ENCODE data around the gene LMO1.

LMO1 gene

DNA sequence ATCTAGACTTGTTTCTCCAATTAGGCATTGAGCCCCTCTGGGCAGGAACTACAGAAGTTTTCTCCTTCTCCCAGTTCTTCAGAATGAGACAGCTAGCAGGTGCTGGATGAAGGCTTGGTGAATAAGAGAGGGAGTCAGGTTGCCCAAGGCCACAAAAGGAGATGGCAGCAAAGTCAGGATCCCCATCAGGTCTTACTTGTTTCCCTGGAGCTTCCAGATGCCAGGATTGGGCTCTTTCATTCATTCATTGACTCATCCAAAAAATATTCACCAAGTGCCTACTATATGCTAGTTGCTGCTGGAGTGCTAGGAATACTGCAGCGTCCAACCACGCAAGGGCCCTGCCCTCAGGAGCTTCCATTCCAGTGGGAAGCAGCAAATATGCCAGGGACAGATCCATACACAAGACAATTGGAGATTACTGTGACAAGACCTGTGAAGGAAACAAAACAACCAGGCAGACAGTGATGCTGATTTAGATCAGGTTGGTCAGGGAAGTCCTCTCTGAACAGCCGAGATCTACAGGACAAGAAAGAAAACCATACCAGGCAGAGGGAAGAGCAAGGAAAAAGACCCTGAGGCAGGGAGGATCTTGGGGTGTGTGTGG lies 24.6 kb upstream of the LMO1 start:
- no peak for DNase-seq (ENCODE audit: low read depth)

DNA sequence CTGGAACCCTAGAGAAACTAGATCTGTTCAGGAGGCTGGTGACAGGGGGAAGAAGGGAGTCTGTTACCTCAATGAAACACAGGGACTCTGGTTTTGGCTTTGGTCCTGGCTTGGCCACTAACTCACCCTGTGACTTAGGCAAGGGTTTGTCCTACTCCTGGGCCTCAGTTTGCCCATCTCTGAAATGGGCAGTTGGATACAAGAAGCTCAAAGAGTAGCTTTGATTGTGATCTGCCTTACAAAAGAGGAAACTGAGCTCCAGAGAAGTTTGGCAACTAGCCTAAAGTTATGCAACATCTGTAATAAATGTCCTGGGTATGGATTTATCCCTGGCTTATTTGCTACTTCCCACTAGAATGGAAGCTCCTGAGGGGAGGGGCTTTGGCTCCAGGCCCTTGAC lies 24.0 kb upstream of the LMO1 start:
- DNase-seq (ENCODE audit: low read depth): no peak

- no peak for DNase-seq (ENCODE audit: low read depth)
Measured at GRCh38 chr11:8287297-8287696, 23.6 kb upstream of the LMO1 start.

DNA sequence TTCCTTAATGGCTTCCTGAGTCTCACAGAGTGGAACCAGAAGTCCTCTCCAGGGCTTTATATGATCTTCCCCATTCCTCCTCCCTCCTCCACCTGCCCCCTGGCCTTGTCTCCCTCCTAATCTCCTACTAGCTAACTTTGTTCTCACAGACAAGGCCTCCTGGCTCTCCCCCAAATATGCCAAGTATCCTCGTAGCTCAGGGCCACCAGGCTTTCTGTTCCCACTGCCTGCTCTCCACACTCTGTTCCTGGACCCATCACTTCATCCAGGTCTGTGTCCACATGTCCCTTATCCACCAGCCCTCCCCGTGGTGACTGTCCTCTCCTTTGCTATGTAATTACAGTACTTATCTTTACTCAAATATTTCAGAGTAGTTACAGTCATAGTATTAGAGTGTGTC lies 23.2 kb upstream of the LMO1 start:
- no peak for DNase-seq (ENCODE audit: low read depth)

- DNase-seq (ENCODE audit: low read depth): no peak
Measured at GRCh38 chr11:8285796-8286195, 22.1 kb upstream of the LMO1 start.

DNA sequence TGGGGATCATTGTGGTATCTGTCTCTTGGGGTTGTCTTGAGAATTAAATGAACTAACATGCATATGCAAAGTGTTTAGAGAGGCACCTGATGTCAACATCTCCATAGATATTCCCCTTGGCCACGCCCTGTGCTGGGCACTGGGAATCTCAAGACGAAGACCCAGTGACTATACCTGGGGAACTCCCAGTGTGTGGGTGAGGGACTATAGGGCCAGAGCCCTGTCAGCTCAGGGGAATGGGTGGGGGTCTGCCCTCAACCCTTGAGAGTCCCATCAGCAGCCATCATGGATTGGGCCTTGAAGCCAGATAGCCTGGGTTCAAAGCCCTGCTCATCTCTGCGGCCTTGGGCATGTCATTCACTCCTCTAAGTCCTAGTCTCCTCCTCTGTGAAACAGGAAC lies 21.6 kb upstream of the LMO1 start:
- DNase-seq (ENCODE audit: low read depth): no peak

DNA sequence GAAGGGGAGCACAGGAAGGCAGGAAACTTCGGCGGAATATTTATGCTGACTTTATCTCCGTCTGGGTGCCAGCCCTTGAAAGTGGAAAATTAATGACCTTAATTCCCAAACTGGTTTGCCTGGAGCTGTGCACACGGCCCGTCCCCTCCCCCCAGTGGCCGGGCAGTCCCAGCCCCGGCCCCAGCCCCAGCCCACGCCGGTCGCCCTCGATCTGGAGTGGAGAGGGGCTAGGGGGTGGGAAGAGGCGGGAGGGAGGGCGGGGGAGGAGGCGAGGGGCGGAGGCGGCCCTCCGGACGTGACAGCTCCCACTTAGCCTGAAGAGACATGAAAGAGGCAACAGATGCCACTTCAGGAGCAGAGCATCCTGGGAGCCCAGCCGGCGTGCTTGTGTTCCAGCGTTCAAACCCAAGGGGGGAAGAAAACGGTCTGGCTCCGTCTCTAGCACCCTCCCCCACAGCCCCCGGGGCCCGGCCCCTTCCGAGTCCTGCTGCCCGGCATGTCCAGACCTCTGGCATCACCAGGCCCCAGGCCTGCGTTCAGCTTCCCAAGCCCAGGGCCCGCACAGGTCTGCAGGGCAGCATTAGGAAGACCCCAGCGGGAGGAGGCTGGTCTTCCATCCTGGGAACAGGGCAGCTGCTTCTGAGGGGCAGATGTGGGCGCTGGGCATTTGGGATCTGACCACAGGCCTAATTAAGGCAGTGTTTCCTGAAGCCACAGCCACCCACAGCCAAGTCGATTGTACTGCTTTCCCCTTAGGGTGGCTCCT lies 20.0 kb upstream of the LMO1 start:
- DNase-seq (ENCODE audit: low read depth): no peak

- DNase-seq (ENCODE audit: low read depth): no peak
Measured at GRCh38 chr11:8283100-8283464, 19.4 kb upstream of the LMO1 start.

DNA sequence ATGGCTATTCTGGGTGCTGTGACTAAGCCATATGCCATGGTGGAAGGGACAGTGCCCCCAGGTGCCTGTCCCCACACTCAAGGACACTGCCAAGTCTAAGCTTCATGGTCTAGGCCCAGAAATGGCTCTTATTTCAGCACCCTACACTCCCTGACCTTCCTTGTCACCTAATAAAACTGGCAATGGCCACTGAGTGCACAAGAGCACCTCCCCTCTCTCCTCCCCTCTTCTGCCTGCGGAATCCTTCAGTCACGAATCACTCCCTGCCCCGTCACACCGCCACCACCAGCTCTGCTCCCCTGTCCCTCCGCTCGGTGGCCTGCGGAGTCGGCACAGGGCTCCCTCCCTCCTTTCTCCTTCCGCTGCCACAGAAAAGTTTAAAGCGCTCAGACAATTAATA lies 19.0 kb upstream of the LMO1 start:
- DNase-seq (ENCODE audit: low read depth): no peak

DNA sequence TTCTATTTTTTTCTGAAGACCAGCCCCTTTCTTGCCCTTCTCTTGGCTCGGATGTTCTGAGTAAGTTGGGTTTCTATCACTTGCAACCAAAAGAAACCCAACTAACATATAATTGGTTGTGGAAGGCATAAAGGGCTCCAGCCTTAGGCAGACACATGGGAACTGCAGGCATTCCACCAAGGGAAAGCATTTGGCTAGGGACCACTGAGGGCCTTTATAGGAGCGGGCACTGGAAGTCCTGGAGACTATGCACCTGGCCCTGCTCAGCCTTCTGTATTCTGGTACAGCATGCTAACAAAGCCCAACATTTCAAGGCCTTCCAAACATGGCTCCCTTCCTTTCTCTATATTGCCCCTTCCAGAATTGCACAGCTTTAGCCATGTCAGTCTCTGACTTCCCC lies 17.6 kb upstream of the LMO1 start:
- DNase-seq (ENCODE audit: low read depth): no peak

DNA sequence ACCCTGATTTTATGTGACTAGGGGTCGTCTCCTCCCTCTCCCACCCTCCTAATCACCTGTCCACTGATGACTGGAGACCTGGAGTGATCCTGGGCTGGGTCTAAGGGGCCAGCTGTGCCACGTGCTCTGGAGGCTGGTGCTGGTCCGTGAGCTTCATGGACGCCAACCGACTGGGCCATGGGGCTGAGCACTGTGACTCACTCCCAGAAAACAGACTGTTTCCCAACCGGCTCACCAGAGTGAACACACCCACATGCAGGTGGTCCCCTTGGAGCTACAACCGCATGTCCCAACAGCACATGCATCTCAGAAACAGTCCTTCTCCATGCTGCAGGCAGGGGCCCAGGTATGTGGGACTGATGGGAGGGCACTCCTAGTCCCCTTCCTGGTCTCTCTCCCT lies 14.0 kb upstream of the LMO1 start:
- no peak for DNase-seq (ENCODE audit: low read depth)

DNA sequence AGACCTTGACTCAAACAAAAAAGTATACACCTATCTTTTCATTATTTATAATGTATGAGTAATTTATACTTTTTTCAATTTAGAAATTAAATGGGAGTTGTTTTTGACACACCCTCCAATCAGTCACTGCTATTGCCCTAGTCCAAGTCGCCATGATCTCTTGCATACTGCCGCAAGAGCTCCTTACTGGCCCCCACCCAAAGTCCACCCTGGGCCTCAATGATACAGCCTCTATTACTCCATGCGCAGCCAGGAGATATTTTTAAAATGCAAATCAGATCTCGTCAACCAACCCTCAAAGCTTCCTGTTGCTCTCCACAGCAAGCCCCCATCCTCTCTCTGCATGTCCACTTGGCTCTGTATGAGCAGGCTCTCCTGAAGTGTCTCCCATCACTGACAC lies 12.8 kb upstream of the LMO1 start:
- no peak for DNase-seq (ENCODE audit: low read depth)

GRCh38 chr11:8273287-8273686 lies 9.6 kb upstream of the LMO1 start:
- no peak for DNase-seq (ENCODE audit: low read depth)

GRCh38 chr11:8271106-8271886 lies 7.6 kb upstream of the LMO1 start:
- no peak for DNase-seq (ENCODE audit: low read depth)

DNA sequence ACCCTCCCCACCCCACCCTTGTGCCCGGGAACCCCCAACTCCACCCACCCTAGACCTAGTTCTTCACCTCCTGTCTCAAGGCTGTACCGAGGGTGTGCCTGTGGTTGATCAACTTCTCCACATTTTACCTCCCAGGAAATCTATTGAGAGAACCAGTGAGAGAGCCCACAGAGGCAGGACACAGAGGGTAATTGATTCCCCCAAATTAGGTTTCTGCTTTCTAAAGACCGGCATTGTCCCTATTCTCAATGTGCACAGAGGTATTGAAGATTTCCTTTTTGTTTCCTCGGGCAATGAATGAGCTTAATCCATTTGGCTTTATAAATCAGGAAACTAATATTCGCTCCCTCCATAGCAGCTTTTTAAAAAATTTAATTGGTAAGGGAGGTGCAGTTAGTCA lies 6.0 kb upstream of the LMO1 start:
- no peak for DNase-seq (ENCODE audit: low read depth)

DNA sequence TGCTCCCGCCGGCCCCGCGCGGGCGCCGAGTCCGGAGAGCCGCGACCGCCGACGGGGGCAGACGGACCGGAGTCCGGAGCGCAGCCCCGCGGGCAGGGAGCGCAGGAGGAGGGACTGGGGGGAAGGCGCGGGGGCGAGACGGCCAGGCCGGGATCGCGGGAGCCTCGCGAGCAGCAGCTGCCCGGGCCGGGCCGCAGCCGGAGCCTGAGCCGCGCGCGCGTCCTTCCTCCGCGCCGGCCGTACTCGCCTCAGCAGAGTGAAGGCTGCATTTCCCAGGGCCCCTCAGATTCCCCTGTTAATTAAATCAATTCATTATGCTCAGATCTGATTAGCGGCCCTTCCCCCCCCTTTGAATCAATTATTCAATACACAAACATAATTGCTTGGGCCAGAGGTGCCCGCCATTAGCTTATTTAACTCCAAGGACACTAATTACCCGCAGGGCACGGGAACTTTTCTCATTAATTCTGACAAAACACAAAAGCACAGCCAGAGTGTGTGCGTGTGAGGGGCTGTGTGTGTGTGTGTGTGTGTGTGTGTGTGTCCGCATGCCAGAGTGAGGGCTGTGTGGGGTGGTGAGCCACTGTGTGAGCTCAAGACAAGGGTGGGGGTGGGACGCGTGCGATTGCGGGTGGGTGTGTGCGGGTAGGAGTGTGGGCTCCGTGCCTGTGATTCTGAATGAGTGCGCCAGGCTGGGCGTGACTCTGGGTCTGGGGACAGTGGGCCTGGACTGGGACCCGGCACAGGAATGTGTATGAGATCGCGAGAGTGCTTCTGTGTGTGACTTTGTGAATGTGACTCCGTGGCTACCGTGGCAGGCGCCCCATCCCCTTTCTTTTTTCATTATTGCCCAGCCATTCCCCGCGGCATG lies 5.1 kb upstream of the LMO1 start:
- DNase-seq (ENCODE audit: low read depth): no peak

DNA sequence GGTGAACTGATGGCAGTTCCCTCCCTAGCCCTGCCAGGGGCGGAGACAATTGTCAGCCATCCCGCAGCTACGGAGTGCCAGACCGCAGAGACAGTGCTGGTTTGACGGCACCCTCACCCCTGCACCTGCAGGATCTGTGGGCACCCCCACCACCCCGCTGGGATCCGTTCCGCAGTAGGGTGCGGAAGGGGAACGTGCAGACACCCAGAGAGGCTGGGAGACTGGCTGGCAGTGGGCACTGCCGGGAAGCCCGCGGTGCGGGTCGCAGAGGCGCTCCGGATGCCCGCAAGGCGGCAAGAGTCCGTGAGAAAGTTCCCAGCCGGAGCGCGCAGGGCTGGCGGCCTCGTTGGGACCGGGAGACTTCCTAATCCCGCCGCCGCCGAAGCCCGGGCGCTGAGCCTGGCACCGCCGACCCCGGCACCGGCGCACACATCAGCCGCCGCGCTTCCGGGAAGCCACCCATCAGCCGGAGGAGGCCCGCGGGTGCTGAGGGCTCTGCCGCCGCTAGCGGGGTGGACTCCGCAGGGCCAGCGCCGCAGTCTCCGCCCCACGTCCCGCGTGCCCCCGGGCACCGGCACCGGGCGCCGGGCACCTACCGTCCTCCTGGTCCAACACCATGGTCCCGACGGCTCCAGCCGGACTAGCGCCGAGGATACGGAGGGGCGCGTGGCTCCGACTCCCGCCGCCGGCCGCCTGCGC lies 4.3 kb upstream of the LMO1 start:
- no peak for DNase-seq (ENCODE audit: low read depth)

GRCh38 chr11:8267280-8267679 lies 3.6 kb upstream of the LMO1 start:
- DNase-seq (ENCODE audit: low read depth): no peak

GRCh38 chr11:8266246-8267241 lies 2.9 kb upstream of the LMO1 start:
- no peak for DNase-seq (ENCODE audit: low read depth)

DNA sequence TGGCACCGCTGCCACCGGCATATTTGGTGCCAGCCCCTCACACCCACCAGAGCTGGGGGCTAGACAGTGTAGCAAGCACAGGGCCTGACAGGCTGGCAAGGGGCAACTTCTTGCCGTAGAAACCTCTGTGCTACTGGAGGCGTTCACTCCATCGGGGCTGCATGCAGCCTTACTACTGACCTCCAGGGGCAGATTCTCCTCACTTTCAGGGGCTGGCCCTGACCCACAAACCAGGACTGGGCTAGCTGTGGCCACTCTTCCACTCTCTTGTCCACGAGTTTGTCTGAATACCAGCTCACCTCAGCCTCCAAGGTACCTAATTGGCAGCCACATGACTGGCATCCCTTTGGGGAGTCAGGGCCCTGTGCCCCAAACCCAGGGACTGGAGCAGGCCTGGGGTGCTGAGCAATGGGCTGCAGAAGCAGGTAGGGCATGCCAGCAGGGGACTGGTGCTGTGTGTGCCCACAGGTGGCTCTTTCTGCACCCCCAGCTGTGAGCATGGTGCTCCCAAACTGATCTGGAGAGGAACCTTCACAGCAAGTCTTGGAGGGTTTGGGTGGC lies 2.1 kb upstream of the LMO1 start:
- DNase-seq (ENCODE audit: low read depth): no peak
